Stimulated activated CD4-positive, alpha-beta T cell treated with anti-CD3 and anti-CD28 coated beads, Interleukin-4, amount 100 ng/mL, for 24 hours (primary cell): ENCODE data around the gene VEGFD.

Experiments used
- DNase-seq: peaks from one replicate; pipeline ENCODE4 v3.0.0-alpha.2; 2020

VEGFD gene

GRCh38 chrX:15384304-15384703 lies at the start of gene VEGFD:
Gene VEGFD (minus strand): TSS chrX:15384413. CDS start chrX:15383946, 467 bp downstream.
- no peak for DNase-seq

- DNase-seq, result no peak
Measured at GRCh38 chrX:15430584-15430983, 46.4 kb upstream of the VEGFD start.

- no peak for DNase-seq
Measured at GRCh38 chrX:15430076-15430475, 45.9 kb upstream of the VEGFD start.

- no peak for DNase-seq
Measured at GRCh38 chrX:15425024-15425423, 40.8 kb upstream of the VEGFD start.

GRCh38 chrX:15418707-15419181 lies 34.5 kb upstream of the VEGFD start:
- DNase-seq, result no peak

- DNase-seq, result no peak
Measured at GRCh38 chrX:15418041-15418706, 34.0 kb upstream of the VEGFD start.

- DNase-seq, result no peak
Measured at GRCh38 chrX:15416133-15416993, 32.1 kb upstream of the VEGFD start.

GRCh38 chrX:15413101-15413500 lies 28.9 kb upstream of the VEGFD start:
- DNase-seq, result no peak

GRCh38 chrX:15410947-15411346 lies 26.7 kb upstream of the VEGFD start:
- no peak for DNase-seq

GRCh38 chrX:15410430-15410829 lies 26.2 kb upstream of the VEGFD start:
- DNase-seq, result no peak

GRCh38 chrX:15405846-15406245 lies 21.6 kb upstream of the VEGFD start:
- no peak for DNase-seq

- no peak for DNase-seq
Measured at GRCh38 chrX:15404401-15405096, 20.3 kb upstream of the VEGFD start.

- DNase-seq, result no peak
Measured at GRCh38 chrX:15401378-15401777, 17.2 kb upstream of the VEGFD start.

GRCh38 chrX:15399962-15400391 lies 15.8 kb upstream of the VEGFD start:
- no peak for DNase-seq

GRCh38 chrX:15398874-15399273 lies 14.7 kb upstream of the VEGFD start:
- DNase-seq, result no peak

GRCh38 chrX:15395789-15396188 lies 11.6 kb upstream of the VEGFD start:
- no peak for DNase-seq

GRCh38 chrX:15391850-15392249 lies 7.6 kb upstream of the VEGFD start:
- no peak for DNase-seq

GRCh38 chrX:15382813-15383212 lies 1.4 kb downstream of the VEGFD start:
- no peak for DNase-seq

GRCh38 chrX:15376956-15377355 lies 7.3 kb downstream of the VEGFD start:
- no peak for DNase-seq

GRCh38 chrX:15373976-15374375 lies 10.2 kb downstream of the VEGFD start:
- no peak for DNase-seq

GRCh38 chrX:15366506-15367352 lies 17.5 kb downstream of the VEGFD start:
- no peak for DNase-seq

- DNase-seq, result no peak
Measured at GRCh38 chrX:15359701-15360100, 24.5 kb downstream of the VEGFD start.

- no peak for DNase-seq
Measured at GRCh38 chrX:15358533-15358932, 25.7 kb downstream of the VEGFD start.
